ENCODE results near the gene ZNF101. TPM values are rescaled to one million over a fixed set of nuclear protein-coding genes. Genes with fewer than 3 reads are reported as not detected.

Gene ZNF101
- polyA plus RNA-seq, 1 donor (not counting 4 experiments of a cell fraction or from before 2014, with no cell fraction given): 9.8 TPM

GRCh38 chr19:19647037-19647835, 21.4 kb upstream of the ZNF101 start:
- no peaks in the 10 kb centered on the region for H4K20me1 ChIP-seq (ENCODE audit: control insufficient read depth, extremely low read depth, insufficient read depth, low read length)
- FAIRE-seq (no peak), DNase-seq (ENCODE audit: low read depth, low spot score) (no peak)
- H3K4me3 ChIP-seq (ENCODE audit: control insufficient read depth in 2 of 3, extremely low read depth in 1 of 3, insufficient read depth in 2 of 3, low read depth in 1 of 3, low read length in 3 of 3): no peak overlapping the region
- H3K36me3 ChIP-seq (ENCODE audit: control insufficient read depth in 2 of 2, extremely low read depth in 1 of 2, insufficient read depth in 2 of 2, low read length in 2 of 2): peaks cover 23 to 38% of the 10 kb centered on the region in 2 experiments
- H3K9me3 ChIP-seq (ENCODE audit: control insufficient read depth, low read depth, low read length): no peaks in the 10 kb centered on the region
- H3K79me2 ChIP-seq (ENCODE audit: control insufficient read depth, insufficient read depth, low read length): peaks cover 3% of the 10 kb centered on the region
- no peak overlapping the region for H3K27ac ChIP-seq (ENCODE audit: control insufficient read depth, insufficient read depth, low read length)
- no peaks in the 10 kb centered on the region for H3K27me3 ChIP-seq (ENCODE audit: control insufficient read depth, extremely low read depth, insufficient read depth, low read length)
- H2AFZ ChIP-seq (ENCODE audit: control insufficient read depth, low read length): no peak overlapping the region
- H3K9me1 ChIP-seq (ENCODE audit: control insufficient read depth, extremely low read depth, insufficient read depth, low read length): no peaks in the 10 kb centered on the region
- peaks cover 8% of the 10 kb centered on the region for H3K4me1 ChIP-seq (ENCODE audit: control insufficient read depth, extremely low read depth, insufficient read depth, low read length)
- H3K4me2 ChIP-seq (ENCODE audit: control insufficient read depth, extremely low read depth, insufficient read depth, low read depth, low read length): no peak overlapping the region
- dilution Hi-C loops (cut with MboI; ENCODE audit: extremely low pct_ligation_motif_present, low sequenced_read_pairs): no loop called here
- no peak overlapping the region for H3K9ac ChIP-seq (ENCODE audit: control insufficient read depth, extremely low read depth, insufficient read depth, low read length)
- TF ChIP-seq, protein P1, sequence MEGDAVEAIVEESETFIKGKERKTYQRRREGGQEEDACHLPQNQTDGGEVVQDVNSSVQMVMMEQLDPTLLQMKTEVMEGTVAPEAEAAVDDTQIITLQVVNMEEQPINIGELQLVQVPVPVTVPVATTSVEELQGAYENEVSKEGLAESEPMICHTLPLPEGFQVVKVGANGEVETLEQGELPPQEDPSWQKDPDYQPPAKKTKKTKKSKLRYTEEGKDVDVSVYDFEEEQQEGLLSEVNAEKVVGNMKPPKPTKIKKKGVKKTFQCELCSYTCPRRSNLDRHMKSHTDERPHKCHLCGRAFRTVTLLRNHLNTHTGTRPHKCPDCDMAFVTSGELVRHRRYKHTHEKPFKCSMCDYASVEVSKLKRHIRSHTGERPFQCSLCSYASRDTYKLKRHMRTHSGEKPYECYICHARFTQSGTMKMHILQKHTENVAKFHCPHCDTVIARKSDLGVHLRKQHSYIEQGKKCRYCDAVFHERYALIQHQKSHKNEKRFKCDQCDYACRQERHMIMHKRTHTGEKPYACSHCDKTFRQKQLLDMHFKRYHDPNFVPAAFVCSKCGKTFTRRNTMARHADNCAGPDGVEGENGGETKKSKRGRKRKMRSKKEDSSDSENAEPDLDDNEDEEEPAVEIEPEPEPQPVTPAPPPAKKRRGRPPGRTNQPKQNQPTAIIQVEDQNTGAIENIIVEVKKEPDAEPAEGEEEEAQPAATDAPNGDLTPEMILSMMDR (optimal IDR thresholded peaks at IDR 0.05 in 1 of 3, IDR thresholded peaks at IDR 0.05 in 1 of 3, conservative IDR thresholded peaks at IDR 0.05 in 1 of 3; ENCODE audit: extremely low read depth in 1 of 3, insufficient read depth in 2 of 3, low read length in 3 of 3): no peak
- no peak for TF ChIP-seq EZH2 (IDR thresholded peaks at IDR 0.05; ENCODE audit: low read length)

DNA sequence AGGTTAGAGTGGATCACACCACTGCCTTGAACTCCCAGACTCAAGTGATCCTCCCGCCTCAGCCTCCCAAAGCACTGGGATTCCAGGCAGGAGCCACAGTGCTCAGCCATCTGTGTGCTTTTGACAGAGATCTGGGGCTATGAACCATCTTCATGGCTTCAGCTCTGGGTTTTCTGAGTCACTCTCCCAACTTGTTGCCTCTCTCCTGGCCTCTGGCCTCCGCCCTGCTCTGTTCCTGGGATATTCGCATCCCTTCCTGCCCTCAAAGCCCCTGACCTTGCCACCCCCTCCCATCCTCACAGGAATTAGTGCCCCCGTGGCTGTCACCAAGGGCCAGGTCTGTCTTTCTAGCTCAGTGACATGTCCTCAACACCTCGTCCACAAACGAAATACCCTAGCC, 19.5 kb upstream of the ZNF101 start:
- dilution Hi-C loops (cut with MboI; ENCODE audit: extremely low pct_ligation_motif_present, low sequenced_read_pairs): no loop called here
- Histone ChIP-seq H3K27ac (ENCODE audit: control insufficient read depth, insufficient read depth, low read length) (no peak overlapping the region), H3K9me1 (ENCODE audit: control insufficient read depth, extremely low read depth, insufficient read depth, low read length) (no peaks in the 10 kb centered on the region), H3K9me3 (ENCODE audit: control insufficient read depth, low read depth, low read length) (no peaks in the 10 kb centered on the region), H3K36me3 (ENCODE audit: control insufficient read depth in 2 of 2, extremely low read depth in 1 of 2, insufficient read depth in 2 of 2, low read length in 2 of 2) (peaks cover 28 to 49% of the 10 kb centered on the region in 2 experiments), H3K9ac (ENCODE audit: control insufficient read depth, extremely low read depth, insufficient read depth, low read length) (no peak overlapping the region), H3K27me3 (ENCODE audit: control insufficient read depth, extremely low read depth, insufficient read depth, low read length) (no peaks in the 10 kb centered on the region), H3K4me3 (ENCODE audit: control insufficient read depth in 2 of 3, extremely low read depth in 1 of 3, insufficient read depth in 2 of 3, low read depth in 1 of 3, low read length in 3 of 3) (no peak overlapping the region), H4K20me1 (ENCODE audit: control insufficient read depth, extremely low read depth, insufficient read depth, low read length) (no peaks in the 10 kb centered on the region), H3K4me2 (ENCODE audit: control insufficient read depth, extremely low read depth, insufficient read depth, low read depth, low read length) (no peak overlapping the region), H2AFZ (ENCODE audit: control insufficient read depth, low read length) (no peak overlapping the region), H3K4me1 (ENCODE audit: control insufficient read depth, extremely low read depth, insufficient read depth, low read length) (no peaks in the 10 kb centered on the region), H3K79me2 (ENCODE audit: control insufficient read depth, insufficient read depth, low read length) (no peaks in the 10 kb centered on the region)
- no peak for TF ChIP-seq EZH2 (IDR thresholded peaks at IDR 0.05; ENCODE audit: low read length)
- TF ChIP-seq, protein P1 (optimal IDR thresholded peaks at IDR 0.05 in 1 of 3, IDR thresholded peaks at IDR 0.05 in 1 of 3, conservative IDR thresholded peaks at IDR 0.05 in 1 of 3; ENCODE audit: extremely low read depth in 1 of 3, insufficient read depth in 2 of 3, low read length in 3 of 3): no peak
- FAIRE-seq (no peak), DNase-seq (ENCODE audit: low read depth, low spot score) (no peak)
